T-helper 2 cell treated with Interferon-gamma antibody and Interleukin-4, amounts not matched to agents 100 ng/mL and 5 ng/mL, for 36 hours (primary cell): ENCODE results near the gene MOK. TPM values are rescaled to one million over a fixed set of nuclear protein-coding genes. Genes with fewer than 3 reads are reported as not detected.
"Not testable (repeated sequence)": the region's sequence is repeated elsewhere in the genome, so short reads cannot be mapped to it uniquely, and the experiment has no call there.

Experiments used
- intact Hi-C: fragments of 100-400 bp; cut with micrococcal nuclease; formaldehyde crosslinking; loops from one replicate; pipeline ENCODE4 v1.15.1; 2023
- total RNA-seq: library from RNA; stranded (reverse); gene quantifications from 2 replicates; pipeline ENCODE4 v1.2.3, GENCODE V29; 2022

The MOK gene
- total RNA-seq, 1 donor from 2014 or later = 3.8 TPM

- intact Hi-C loops = no loop called here
Observed at GRCh38 chr14:102321456-102322422, 16.8 kb upstream of the MOK start.

- intact Hi-C loops = no loop called here
Observed at GRCh38 chr14:102320671-102321455, 15.9 kb upstream of the MOK start.

- intact Hi-C loops = no loop called here
Observed at GRCh38 chr14:102320033-102320660, 15.2 kb upstream of the MOK start.

- intact Hi-C loops = loop anchor here (1.0 to 10.0 kb wide), 6 partner anchors 14 to 595 kb away; partner anchors contain the start of genes CINP, MOK, PPP2R5C and RCOR1
Observed at GRCh38 chr14:102319351-102320032, 14.5 kb upstream of the MOK start, which contains the start of gene ZNF839. ZNF839 (plus strand) TSS chr14:102319746; CDS start chr14:102319766, 20 bp downstream.

- intact Hi-C loops = loop anchor here (1.0 to 10.0 kb wide), 6 partner anchors 14 to 594 kb away; partner anchors contain the start of genes CINP, MOK, PPP2R5C and RCOR1
Observed at GRCh38 chr14:102318781-102319276, 13.9 kb upstream of the MOK start.

GRCh38 chr14:102317564-102318248, 12.7 kb upstream of the MOK start:
- intact Hi-C loops = loop anchor here (1.0 to 10.0 kb wide), 5 partner anchors 179 to 593 kb away; partner anchors contain the start of genes PPP2R5C and WDR20

- intact Hi-C loops = loop anchor here (1.0 to 10.0 kb wide), 5 partner anchors 178 to 592 kb away; partner anchors contain the start of genes PPP2R5C and WDR20
Observed at GRCh38 chr14:102316743-102317563, 12.0 kb upstream of the MOK start.

GRCh38 chr14:102316338-102316742, 11.4 kb upstream of the MOK start:
- intact Hi-C loops = loop anchor here (2.0 to 10.0 kb wide), 4 partner anchors 178 to 592 kb away; partner anchors contain the start of genes PPP2R5C and WDR20

- intact Hi-C loops = loop anchor here (2.0 to 10.0 kb wide), 3 partner anchors 80 to 590 kb away; partner anchors contain the start of gene PPP2R5C
Observed at GRCh38 chr14:102315121-102315520, 10.2 kb upstream of the MOK start.

GRCh38 chr14:102314242-102315011, 9.5 kb upstream of the MOK start:
- intact Hi-C loops = loop anchor here (1.0 to 10.0 kb wide), 5 partner anchors 9 to 590 kb away; partner anchors contain the start of genes MOK and PPP2R5C

- intact Hi-C loops = no loop called here
Observed at GRCh38 chr14:102303664-102304063, 1.3 kb downstream of the MOK start.

- intact Hi-C loops = not testable (repeated sequence)
Observed at GRCh38 chr14:102298303-102299070, 6.5 kb downstream of the MOK start.

- intact Hi-C loops = no loop called here
Observed at GRCh38 chr14:102297436-102298170, 7.4 kb downstream of the MOK start.

- intact Hi-C loops = no loop called here
Observed at GRCh38 chr14:102295270-102295669, 9.7 kb downstream of the MOK start.

GRCh38 chr14:102293781-102294180, 11.2 kb downstream of the MOK start:
- intact Hi-C loops = no loop called here

GRCh38 chr14:102292441-102292840, 12.5 kb downstream of the MOK start:
- intact Hi-C loops = no loop called here
